22Rv1 (cell line): ENCODE data around the gene SUN2.

ENCODE experiments used
- H3K27ac ChIP-seq: fragments of 450-650 bp; 2 replicates; pipeline ENCODE4 v1.5.1; 2017
- CTCF ChIP-seq: fragments of 450-650 bp; IDR thresholded peaks from 2 replicates; pipeline ENCODE4 v1.5.1; 2017; ENCODE audit warnings: mild to moderate bottlenecking
- ZFX ChIP-seq: fragments of 450-650 bp; IDR thresholded peaks from 2 replicates; pipeline ENCODE4 v1.6.1; 2017; ENCODE audit warnings: antibody characterized with exemption, borderline replicate concordance

SUN2 gene

GRCh38 chr22:38784856-38785255, 29.1 kb upstream of the SUN2 start:
- H3K27ac ChIP-seq: no peak overlapping the region
- TF ChIP-seq CTCF: no peak

- H3K27ac ChIP-seq: no peak overlapping the region
- TF ChIP-seq ZFX: no peak
These were observed 28.2 kb upstream of the SUN2 start for GRCh38 chr22:38784035-38784434.

GRCh38 chr22:38783095-38783615, 27.4 kb upstream of the SUN2 start:
- H3K27ac ChIP-seq: no peak overlapping the region
- TF ChIP-seq ZFX: no peak
- TF ChIP-seq CTCF: no peak

- H3K27ac ChIP-seq: no peak overlapping the region
- no peak for TF ChIP-seq CTCF
- TF ChIP-seq ZFX: no peak
These were observed 26.8 kb upstream of the SUN2 start for GRCh38 chr22:38782402-38783094.

GRCh38 chr22:38781033-38781432, 25.2 kb upstream of the SUN2 start:
- no peak overlapping the region for H3K27ac ChIP-seq

GRCh38 chr22:38777087-38777671, 21.4 kb upstream of the SUN2 start:
- no peak overlapping the region for H3K27ac ChIP-seq
- TF ChIP-seq CTCF (no peak), ZFX (no peak)

More at GRCh38 chr22:38781033-38781432, 25.2 kb upstream of the SUN2 start:
- no peak for TF ChIP-seq CTCF
- no peak for TF ChIP-seq ZFX

- TF ChIP-seq ZFX: no peak
- TF ChIP-seq CTCF: no peak
- no peak overlapping the region for H3K27ac ChIP-seq
These were observed 20.3 kb upstream of the SUN2 start for GRCh38 chr22:38776086-38776485.
